Stimulated activated naive CD8-positive, alpha-beta T cell treated with anti-CD3 and anti-CD28 coated beads, Interleukin-15, amount 100 ng/mL, for 72 hours (primary cell): Measurements from ENCODE around the gene CDH18.

Experiments used
- ATAC-seq: fragments of 150-1000 bp; cut with Tn5 transposase; 2 replicates; pipeline ENCODE4 v1.10.0; 2021; ENCODE audit warnings: mild to moderate bottlenecking, moderate library complexity
- DNase-seq, 2 donors: peaks; one replicate each; pipeline ENCODE4 v3.0.0; 2021 to 2022
- H3K27ac Mint-ChIP-seq, 2 donors: one replicate each; pipeline ENCODE4 v1.8.0; 2022; ENCODE audit warnings: mild to moderate bottlenecking in 2 of 2, mixed read lengths in 2 of 2, moderate library complexity in 2 of 2
- H3K27me3 Mint-ChIP-seq: one replicate; pipeline ENCODE4 v1.8.0; 2022; ENCODE audit warnings: mixed read lengths
- H3K4me1 Mint-ChIP-seq: one replicate; pipeline ENCODE4 v1.8.0; 2022; ENCODE audit warnings: mild to moderate bottlenecking, mixed read lengths
- H3K4me3 Mint-ChIP-seq, 2 donors: one replicate each; pipeline ENCODE4 v1.8.0; 2022; ENCODE audit warnings: mild to moderate bottlenecking in 2 of 2, mixed read lengths in 2 of 2, moderate library complexity in 1 of 2
- H3K9me3 Mint-ChIP-seq, 2 donors: one replicate each; pipeline ENCODE4 v1.8.0; 2022; ENCODE audit warnings: mixed read lengths in 2 of 2

CDH18 gene

GRCh38 chr5:19655627-19656026, 332.4 kb downstream of the CDH18 start:
- no peak for DNase-seq
- Mint-ChIP-seq H3K4me1 (no peaks in the 10 kb centered on the region), H3K9me3 (peaks cover 0 to 7% of the 10 kb centered on the region in 2 donors), H3K27me3 (no peaks in the 10 kb centered on the region), H3K4me3 (no peak overlapping the region), H3K27ac (no peak overlapping the region)
- no peak for ATAC-seq

DNA sequence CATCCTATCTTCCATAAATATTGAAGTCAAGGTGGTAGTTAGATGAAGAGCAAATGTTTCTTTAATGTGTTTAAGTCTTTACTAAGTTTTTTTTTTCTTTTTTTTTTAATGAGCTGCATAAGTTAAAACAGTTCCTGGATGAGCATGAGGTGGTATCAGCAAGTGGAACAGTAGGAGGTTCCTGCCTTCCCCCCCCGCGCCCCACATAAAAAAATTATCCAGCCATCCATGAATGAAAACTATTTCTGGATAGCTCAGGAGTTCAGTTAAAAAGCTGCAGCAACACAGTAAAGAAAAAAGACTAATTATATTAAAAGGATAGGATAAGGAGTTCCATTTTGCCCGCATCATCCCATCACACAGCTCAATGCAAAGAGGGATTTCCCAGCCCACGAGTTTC, 349.5 kb downstream of the CDH18 start:
- H3K27ac Mint-ChIP-seq = no peak overlapping the region
- ATAC-seq (no peak), DNase-seq (no peak)
- no peak overlapping the region for H3K4me3 Mint-ChIP-seq
- no peaks in the 10 kb centered on the region for H3K4me1 Mint-ChIP-seq
- H3K27me3 Mint-ChIP-seq = no peaks in the 10 kb centered on the region
- H3K9me3 Mint-ChIP-seq = peaks cover 7 to 14% of the 10 kb centered on the region in 2 donors

DNA sequence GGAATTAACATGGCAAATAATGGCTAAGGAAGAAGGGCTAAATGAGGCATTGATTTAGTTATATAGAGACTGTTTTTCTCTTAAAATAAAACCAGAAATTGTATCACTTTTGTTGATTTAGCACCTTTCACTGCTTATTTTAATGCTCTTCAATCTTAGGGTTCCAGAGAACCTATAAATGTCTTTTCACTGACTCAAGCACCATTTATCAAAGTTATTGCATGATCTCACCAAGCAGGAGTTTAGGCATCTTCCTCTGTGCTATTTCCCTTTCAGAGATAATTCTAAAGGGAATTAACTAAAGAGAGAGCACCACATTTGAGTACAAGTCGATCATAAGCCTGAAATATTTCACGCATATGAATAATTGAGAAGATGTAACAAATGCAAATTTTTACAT, 357.1 kb downstream of the CDH18 start:
- Mint-ChIP-seq H3K4me3 (no peak overlapping the region), H3K4me1 (no peaks in the 10 kb centered on the region), H3K27ac (no peak overlapping the region), H3K9me3 (peaks cover 17 to 18% of the 10 kb centered on the region in 2 donors), H3K27me3 (no peaks in the 10 kb centered on the region)
- DNase-seq = no peak
- ATAC-seq = no peak

GRCh38 chr5:19626211-19626610, 361.8 kb downstream of the CDH18 start:
- no peak overlapping the region for H3K27ac Mint-ChIP-seq
- peaks cover 18 to 34% of the 10 kb centered on the region in 2 donors for H3K9me3 Mint-ChIP-seq
- H3K27me3 Mint-ChIP-seq = no peaks in the 10 kb centered on the region
- H3K4me3 Mint-ChIP-seq = no peak overlapping the region
- no peak for ATAC-seq
- H3K4me1 Mint-ChIP-seq = no peaks in the 10 kb centered on the region
- DNase-seq = no peak

DNA sequence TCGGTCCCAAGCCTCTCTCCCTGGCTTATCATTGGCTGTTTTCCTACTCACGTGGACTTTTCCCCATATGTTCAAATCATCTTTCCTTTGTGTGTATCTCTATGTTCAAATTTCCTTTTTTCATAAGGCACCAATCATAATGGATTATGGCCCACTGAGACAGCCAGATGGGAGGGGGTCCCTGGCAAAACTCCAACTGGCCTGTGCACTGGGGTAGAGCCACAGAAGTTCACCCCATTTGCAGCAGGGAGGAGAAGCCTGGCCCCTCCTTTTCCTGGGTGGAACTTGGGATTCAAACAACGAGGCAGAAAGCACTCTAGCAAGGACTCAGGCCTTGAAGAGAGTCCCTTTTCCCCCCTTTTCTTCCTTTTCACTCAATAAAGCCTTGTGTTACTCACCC, 362.4 kb downstream of the CDH18 start:
- Mint-ChIP-seq H3K4me3 (no peak overlapping the region), H3K27ac (no peak overlapping the region), H3K9me3 (peaks cover 19 to 35% of the 10 kb centered on the region in 2 donors), H3K27me3 (no peaks in the 10 kb centered on the region), H3K4me1 (no peaks in the 10 kb centered on the region)
- no peak for DNase-seq
- ATAC-seq = no peak

DNA sequence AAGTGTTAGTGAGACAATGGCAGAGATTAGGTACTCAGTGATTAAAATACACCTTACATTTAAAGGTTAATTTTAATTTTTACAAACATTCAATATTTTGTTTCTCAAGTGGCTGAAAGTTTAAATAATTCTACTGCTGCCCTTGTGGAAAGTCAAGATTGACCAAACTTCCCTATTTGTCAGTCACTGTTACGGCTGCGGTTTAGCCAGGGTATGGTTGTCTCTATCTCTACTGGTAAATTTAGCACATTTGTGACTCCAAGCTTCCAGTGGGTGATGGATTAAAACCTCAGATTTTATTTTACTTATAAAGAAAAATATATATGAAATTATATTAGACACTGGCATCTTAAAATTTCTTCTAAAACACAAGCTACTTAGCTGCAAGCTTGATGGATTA, 368.4 kb downstream of the CDH18 start:
- no peaks in the 10 kb centered on the region for H3K4me1 Mint-ChIP-seq
- no peak for ATAC-seq

DNA sequence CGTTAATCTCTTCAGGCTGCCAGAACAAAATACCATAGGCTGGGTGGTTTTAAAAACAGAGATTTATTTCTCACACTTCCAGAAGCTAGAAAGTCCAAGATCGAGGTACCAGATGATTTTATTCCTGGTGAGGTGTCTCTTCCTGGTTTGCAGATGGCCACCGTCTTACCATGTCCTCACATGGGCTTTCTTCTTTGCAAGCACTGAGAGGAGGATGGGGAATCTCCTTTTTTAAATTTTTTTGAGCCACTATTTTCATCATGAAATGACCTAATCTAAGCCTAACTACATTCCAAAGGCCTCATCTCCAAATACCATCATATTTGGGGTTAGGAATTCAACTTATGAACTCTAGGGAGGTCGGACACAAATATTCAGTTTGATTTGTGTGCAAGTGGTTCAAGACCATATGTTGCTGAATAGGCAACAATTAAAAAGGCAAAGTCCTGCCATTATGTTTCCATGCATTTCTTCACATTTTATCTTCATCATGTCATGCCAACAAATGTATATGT, 371.2 kb downstream of the CDH18 start:
- H3K9me3 Mint-ChIP-seq = peaks cover 6 to 8% of the 10 kb centered on the region in 2 donors
- ATAC-seq = no peak
- H3K4me3 Mint-ChIP-seq = no peak overlapping the region
- H3K4me1 Mint-ChIP-seq = no peaks in the 10 kb centered on the region
- no peak for DNase-seq
- H3K27ac Mint-ChIP-seq = no peak overlapping the region
- no peaks in the 10 kb centered on the region for H3K27me3 Mint-ChIP-seq

More for the DNA sequence above, 368.4 kb downstream of the CDH18 start:
- no peaks in the 10 kb centered on the region for H3K27me3 Mint-ChIP-seq
- no peak for DNase-seq
- H3K9me3 Mint-ChIP-seq = peaks cover 8 to 16% of the 10 kb centered on the region in 2 donors
- H3K27ac Mint-ChIP-seq = no peak overlapping the region
- no peak overlapping the region for H3K4me3 Mint-ChIP-seq

- no peaks in the 10 kb centered on the region for H3K4me1 Mint-ChIP-seq
- peaks cover 4 to 8% of the 10 kb centered on the region in 2 donors for H3K9me3 Mint-ChIP-seq
- H3K4me3 Mint-ChIP-seq = no peak overlapping the region
- no peak overlapping the region for H3K27ac Mint-ChIP-seq
- DNase-seq (no peak), ATAC-seq (no peak)
- no peaks in the 10 kb centered on the region for H3K27me3 Mint-ChIP-seq
Measured at GRCh38 chr5:19615661-19616060, 372.3 kb downstream of the CDH18 start.

DNA sequence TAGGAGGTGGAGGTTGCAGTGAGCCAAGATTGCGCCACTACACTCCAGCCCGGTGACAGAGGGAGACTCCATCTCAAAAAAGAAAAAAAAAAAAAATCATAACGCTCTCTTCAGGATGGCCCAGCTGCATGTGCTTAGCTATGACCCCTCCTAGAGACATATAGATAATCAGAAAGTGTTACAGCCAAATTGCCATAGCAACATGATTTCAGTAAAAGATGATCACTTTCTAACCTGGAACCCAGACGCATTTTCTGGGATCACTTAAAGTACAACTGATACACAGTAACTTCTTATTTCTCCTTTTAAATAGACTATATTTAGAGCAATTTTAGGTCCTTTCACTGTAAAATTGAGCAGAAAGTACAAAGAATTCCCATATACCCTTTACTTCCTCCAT, 372.9 kb downstream of the CDH18 start:
- H3K27me3 Mint-ChIP-seq = no peaks in the 10 kb centered on the region
- no peak for DNase-seq
- no peak overlapping the region for H3K4me3 Mint-ChIP-seq
- H3K9me3 Mint-ChIP-seq = peaks cover under 1 to 8% of the 10 kb centered on the region in 2 donors
- no peak for ATAC-seq
- H3K4me1 Mint-ChIP-seq = no peaks in the 10 kb centered on the region
- H3K27ac Mint-ChIP-seq = no peak overlapping the region

GRCh38 chr5:19608444-19609002, 379.5 kb downstream of the CDH18 start:
- no peak for ATAC-seq
- Mint-ChIP-seq H3K27ac (no peak overlapping the region), H3K4me3 (no peak overlapping the region), H3K9me3 (peaks cover 0 to 8% of the 10 kb centered on the region in 2 donors), H3K27me3 (no peaks in the 10 kb centered on the region), H3K4me1 (no peaks in the 10 kb centered on the region)
- no peak for DNase-seq

- ATAC-seq = no peak
- Mint-ChIP-seq H3K27me3 (no peaks in the 10 kb centered on the region), H3K4me1 (no peaks in the 10 kb centered on the region), H3K9me3 (peaks cover 0 to 2% of the 10 kb centered on the region in 2 donors), H3K27ac (no peak overlapping the region), H3K4me3 (no peak overlapping the region)
- no peak for DNase-seq
Measured at GRCh38 chr5:19605846-19606407, 382.1 kb downstream of the CDH18 start.

GRCh38 chr5:19584131-19584530, 403.9 kb downstream of the CDH18 start:
- H3K27ac Mint-ChIP-seq = no peak overlapping the region
- no peak overlapping the region for H3K4me3 Mint-ChIP-seq
- no peaks in the 10 kb centered on the region for H3K27me3 Mint-ChIP-seq
- ATAC-seq (no peak), DNase-seq (no peak)
- peaks cover 0 to 18% of the 10 kb centered on the region in 2 donors for H3K9me3 Mint-ChIP-seq
- no peaks in the 10 kb centered on the region for H3K4me1 Mint-ChIP-seq

DNA sequence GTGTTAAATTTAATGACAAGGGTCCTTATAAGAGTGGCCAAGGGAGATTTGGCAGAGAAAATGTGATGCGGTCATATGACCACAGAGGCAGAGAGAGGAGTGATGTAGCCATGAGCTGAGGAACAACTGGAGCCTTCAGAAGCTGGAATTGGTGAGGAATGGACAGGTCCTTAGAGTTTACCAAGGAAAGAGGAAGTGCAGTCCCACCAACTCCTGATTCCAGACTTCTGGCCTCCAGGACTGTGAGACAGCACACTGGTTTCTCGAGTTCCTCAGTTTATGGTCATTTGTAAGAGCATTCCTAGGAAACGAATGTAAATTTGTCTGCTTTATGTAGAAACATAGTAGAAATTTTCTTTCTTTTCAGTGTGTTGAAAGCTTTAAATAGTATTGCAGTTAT, 410.1 kb downstream of the CDH18 start:
- Mint-ChIP-seq H3K9me3 (peaks cover 7% of the 10 kb centered on the region in 2 donors), H3K27ac (no peak overlapping the region), H3K27me3 (no peaks in the 10 kb centered on the region), H3K4me1 (no peaks in the 10 kb centered on the region), H3K4me3 (no peak overlapping the region)
- no peak for DNase-seq
- ATAC-seq = no peak

- no peaks in the 10 kb centered on the region for H3K4me1 Mint-ChIP-seq
Measured at GRCh38 chr5:19568004-19568403, 420.0 kb downstream of the CDH18 start.

GRCh38 chr5:19565466-19565865, 422.5 kb downstream of the CDH18 start:
- Mint-ChIP-seq H3K4me3 (no peak overlapping the region), H3K4me1 (no peaks in the 10 kb centered on the region), H3K27ac (no peak overlapping the region), H3K27me3 (no peaks in the 10 kb centered on the region), H3K9me3 (peaks cover 16 to 34% of the 10 kb centered on the region in 2 donors)
- ATAC-seq = no peak
- DNase-seq = no peak

More at GRCh38 chr5:19568004-19568403, 420.0 kb downstream of the CDH18 start:
- peaks cover 16 to 34% of the 10 kb centered on the region in 2 donors for H3K9me3 Mint-ChIP-seq
- DNase-seq (no peak), ATAC-seq (no peak)
- no peaks in the 10 kb centered on the region for H3K27me3 Mint-ChIP-seq
- H3K4me3 Mint-ChIP-seq = no peak overlapping the region
- no peak overlapping the region for H3K27ac Mint-ChIP-seq

DNA sequence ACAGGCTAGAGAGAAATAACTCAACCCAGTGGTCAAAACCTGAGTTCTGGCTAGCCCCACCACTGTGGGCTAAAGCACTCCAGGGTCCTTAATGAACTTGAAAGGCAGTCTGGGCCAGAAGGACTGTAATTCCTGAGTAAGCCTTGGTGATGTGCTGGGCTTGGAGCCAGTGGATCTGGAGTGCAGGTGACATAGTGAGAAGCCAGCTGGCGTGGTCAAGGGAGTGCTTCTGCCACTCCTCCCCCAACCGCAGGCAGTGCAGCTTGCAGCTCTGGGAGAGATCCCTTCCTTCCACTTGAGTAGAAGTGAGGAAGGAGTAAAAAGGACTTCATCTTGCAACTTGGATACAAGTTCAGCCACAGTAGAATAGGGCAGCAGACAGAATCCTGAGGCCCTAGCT, 424.0 kb downstream of the CDH18 start:
- Mint-ChIP-seq H3K4me3 (no peak overlapping the region), H3K9me3 (peaks cover 16 to 29% of the 10 kb centered on the region in 2 donors), H3K27me3 (no peaks in the 10 kb centered on the region), H3K27ac (no peak overlapping the region), H3K4me1 (no peaks in the 10 kb centered on the region)
- no peak for DNase-seq
- no peak for ATAC-seq

GRCh38 chr5:19555876-19556275, 432.1 kb downstream of the CDH18 start:
- peaks cover 5 to 21% of the 10 kb centered on the region in 2 donors for H3K9me3 Mint-ChIP-seq
- H3K27me3 Mint-ChIP-seq = no peaks in the 10 kb centered on the region
- ATAC-seq (no peak), DNase-seq (no peak)
- no peak overlapping the region for H3K4me3 Mint-ChIP-seq
- no peaks in the 10 kb centered on the region for H3K4me1 Mint-ChIP-seq
- H3K27ac Mint-ChIP-seq = no peak overlapping the region
